ENCODE results near the gene OR11H7.
"Not testable (repeated sequence)": the region's sequence is repeated elsewhere in the genome, so short reads cannot be mapped to it uniquely, and the experiment has no call there.

The OR11H7 gene

DNA sequence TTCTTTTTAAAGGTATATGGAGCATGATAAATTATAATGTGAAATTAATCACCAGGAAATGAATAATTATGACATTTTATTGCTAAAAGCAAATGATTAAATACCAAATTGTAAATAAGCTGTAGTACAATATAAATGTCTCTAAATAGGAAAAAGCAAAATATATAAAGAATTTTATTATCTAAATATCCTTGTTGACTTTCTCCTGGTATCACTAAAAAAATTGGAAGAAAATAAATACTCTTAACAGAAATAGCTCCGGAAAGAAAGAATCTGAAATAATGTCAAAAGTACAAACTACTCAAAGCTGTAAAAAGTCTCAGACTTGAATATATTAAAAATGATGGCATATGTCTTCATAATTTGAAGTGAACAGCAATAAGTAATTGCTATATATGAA is at the start of gene OR11H7:
TSS of gene OR11H7 (plus strand) at position 301 of the 400 bp plus-strand sequence.
- no peak for DNase-seq

DNA sequence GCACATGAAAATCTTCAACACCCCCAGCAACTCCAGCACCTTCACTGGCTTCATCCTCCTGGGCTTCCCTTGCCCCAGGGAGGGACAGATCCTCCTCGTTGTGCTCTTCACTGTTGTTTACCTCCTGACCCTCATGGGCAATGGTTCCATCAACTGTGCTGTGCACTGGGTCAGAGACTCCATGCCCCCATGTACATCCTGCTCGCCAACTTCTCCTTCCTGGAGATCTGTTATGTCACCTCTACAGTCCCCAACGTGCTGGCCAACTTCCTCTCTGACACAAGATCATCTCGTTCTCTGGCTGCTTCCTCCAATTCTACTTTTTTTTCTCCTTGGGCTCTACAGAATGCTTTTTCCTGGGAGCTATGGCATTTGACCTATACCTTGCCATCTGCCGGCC is 49.6 kb upstream of the OR11H7 start:
- no peak for DNase-seq

DNA sequence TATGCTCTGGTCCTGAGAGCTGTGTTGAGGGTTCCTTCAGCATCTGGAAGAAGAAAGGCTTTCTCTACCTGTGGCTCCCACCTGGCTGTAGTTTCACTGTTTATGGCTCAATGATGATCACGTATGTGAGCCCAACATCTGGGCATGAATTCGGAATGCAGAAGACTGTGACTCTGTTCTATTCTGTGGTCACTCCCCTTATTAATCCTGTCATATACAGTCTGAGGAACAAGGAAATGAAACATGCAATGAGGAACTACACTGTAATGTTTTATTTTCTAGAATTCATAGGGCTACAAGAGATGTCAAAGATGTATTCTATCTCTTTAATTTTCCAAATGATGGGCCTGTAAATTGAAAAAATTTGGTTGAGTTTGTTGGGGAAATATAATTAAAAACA is 48.9 kb upstream of the OR11H7 start:
- DNase-seq = no peak

DNA sequence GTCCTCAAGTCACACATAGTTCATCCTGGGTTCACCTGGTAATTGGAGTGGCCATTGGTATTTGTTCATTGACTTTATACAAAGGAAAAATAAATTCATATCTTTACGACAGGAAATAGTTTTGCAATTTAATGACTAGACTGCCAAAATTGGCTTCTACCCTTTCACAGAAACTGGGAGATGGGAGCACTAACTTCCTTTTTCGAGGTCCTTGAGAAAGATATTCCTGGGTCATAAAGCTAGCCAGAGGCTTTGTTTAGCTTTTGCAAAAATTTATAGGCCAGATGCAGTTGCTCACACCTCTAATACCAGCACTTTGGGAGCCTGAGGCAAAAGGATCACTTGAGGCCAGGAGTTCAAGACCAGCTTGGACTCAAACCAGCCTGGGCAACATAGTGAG is 48.3 kb upstream of the OR11H7 start:
- no peak for DNase-seq

DNA sequence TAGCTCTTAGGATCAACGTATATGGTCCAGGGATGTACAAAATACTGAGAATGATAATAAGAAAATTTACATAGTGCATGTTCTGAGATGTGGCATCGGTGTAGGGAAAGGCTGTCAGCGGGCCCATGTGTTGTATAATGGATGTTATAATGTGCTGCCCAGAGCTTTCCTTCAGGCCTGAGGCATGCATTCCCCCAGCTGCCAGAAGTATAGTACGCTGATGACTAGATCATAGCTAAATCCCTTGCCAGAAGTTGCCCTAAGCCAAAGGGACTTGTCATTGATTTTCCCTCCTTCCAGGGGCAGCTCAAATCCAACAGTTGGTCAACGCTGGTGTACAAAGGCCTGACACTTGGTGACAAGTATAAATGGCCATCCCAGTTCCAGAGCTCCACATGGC is 44.6 kb upstream of the OR11H7 start:
- DNase-seq = no peak

DNA sequence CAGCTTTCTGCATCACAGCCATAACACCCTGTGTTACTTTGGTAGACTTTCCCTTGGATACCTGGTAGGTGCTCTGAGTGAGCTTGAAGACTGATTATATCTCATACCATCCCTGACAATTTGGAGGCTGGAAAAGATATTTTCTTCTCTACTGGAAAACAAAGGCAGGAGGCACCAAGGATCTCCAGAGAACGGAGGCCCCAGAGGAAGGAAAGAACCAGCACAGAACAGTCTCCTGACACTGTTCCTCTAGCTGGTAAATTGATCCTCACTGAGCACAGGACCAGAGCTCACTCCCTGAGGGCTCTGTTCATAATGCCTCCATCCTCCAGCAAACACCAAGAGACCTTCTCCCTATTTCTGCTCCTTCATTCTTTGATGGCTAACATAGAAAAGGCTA is 38.2 kb upstream of the OR11H7 start, which contains the start of gene OR11G2:
TSS of gene OR11G2 (plus strand) at position 301 of the 400 bp plus-strand sequence. CDS start 6,542 bp downstream, outside the sequence.
- no peak for DNase-seq

DNA sequence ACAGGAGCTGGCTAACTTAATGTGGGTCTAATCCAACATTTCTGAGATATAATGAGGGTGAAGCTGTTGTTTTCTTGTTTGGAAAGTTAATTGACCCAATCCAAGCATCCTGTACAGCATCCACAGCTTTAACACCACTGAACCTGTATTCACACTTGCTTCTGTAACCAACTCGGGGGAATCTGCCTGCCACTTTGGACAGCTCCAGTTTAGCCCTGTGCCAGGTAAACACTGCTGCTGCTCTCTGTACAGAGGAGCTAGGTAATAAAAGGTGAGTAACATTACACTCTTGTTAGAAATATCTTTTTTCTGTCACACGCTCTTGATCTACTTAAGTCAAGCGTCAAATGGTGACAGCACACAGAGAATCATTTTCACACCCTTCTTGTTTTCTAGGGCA is 37.4 kb upstream of the OR11H7 start:
- no peak for DNase-seq

DNA sequence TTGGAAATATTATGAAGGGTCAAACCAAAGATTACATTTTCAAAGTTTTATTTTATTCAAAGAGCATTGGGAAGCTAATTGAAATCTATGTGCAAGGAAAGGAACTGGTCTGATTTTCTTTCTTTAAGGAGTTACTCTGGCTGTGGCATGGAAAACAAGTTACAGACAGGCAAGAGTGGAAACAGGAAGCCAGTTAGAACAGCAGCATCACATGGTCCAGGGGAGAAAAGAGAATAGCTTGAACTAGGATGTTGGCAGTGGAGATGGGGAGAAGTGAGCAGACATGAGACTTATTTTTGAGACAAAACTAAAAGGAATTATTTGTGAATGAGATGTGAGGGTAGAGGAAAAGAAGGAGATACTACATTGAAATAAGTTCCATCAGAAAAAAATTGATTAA is 34.7 kb upstream of the OR11H7 start:
- no peak for DNase-seq

DNA sequence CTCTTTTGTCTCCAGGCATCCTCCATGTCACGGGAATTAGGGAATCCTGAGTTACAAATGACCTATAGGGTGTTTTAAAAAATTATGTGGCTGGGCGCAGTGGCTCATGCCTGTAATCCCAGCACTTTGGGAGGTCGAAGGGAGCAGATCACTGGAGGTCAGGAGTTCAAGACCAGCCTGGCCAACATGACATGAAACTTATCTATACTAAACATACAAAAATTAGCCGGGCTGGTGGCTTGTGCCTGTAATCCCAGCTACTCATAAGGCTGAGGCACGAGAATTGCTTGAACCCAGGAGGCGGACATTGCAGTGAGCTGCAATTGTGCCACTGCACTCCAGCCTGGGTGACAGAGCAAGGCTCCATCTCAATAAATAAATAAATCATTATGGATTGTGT is 33.6 kb upstream of the OR11H7 start:
- DNase-seq = not testable (repeated sequence)

DNA sequence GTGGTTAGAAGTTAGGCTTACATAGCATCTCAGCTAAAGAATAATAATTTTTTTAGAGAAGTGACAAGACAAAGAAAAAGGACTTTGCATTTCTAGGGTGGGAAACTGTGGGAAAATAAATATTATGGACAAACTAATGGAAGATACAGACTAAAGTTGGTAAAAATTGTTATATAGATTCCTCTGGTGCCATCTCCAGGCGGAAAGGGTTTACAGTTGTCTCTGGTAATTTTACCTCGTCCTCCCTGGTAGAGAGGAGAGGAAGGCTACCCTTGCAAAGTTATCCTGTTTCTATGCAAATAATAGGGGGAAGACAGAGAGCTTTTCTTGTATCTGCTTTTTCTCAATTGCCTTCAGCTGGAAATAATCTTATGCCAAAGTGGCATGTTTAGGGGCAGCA is 32.9 kb upstream of the OR11H7 start:
- no peak for DNase-seq

DNA sequence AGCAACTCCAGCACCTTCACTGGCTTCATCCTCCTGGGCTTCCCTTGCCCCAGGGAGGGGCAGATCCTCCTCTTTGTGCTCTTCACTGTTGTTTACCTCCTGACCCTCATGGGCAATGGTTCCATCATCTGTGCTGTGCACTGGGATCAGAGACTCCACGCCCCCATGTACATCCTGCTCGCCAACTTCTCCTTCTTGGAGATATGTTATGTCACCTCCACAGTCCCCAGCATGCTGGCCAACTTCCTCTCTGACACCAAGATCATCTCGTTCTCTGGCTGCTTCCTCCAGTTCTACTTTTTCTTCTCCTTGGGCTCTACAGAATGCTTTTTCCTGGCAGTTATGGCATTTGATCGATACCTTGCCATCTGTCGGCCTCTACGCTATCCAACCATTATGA is 31.3 kb upstream of the OR11H7 start:
- no peak for DNase-seq

DNA sequence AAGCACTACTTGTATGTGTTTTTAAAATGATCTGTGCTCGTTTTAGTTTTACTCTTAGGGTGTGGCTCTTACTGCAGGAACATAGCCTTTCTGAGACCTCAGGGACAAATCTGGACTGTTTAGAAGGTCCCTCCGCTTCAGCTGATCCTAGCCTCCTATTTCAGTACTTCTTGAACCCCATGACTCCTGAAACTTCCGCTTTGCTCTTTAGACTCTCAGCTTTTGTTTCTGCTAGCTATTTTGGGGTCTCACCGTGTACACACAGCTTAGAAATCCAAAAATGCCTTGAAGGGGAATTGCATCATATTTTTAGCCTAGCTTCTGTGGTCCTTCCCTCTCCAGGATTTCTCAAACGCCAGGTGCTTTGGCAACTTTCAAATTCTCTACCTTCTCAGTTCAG is 29.8 kb upstream of the OR11H7 start:
- no peak for DNase-seq

DNA sequence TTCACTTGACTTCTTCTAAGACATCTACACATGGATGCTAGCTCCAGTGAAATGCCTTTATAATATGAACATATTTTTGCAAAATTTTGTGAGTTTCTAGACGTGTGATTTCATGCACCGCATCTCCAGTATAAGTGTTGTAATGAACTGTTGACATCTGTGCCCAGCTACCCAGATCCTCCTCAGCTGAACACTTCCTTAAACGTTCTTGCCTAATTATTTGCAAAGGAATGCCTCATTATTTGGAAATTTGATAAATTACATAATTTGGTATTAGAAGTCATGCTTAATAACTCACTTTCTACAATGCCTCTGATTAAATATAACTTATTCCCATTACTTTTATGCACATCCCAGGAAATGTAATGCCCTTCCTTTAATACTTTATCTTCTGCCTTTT is 24.1 kb upstream of the OR11H7 start:
- no peak for DNase-seq

DNA sequence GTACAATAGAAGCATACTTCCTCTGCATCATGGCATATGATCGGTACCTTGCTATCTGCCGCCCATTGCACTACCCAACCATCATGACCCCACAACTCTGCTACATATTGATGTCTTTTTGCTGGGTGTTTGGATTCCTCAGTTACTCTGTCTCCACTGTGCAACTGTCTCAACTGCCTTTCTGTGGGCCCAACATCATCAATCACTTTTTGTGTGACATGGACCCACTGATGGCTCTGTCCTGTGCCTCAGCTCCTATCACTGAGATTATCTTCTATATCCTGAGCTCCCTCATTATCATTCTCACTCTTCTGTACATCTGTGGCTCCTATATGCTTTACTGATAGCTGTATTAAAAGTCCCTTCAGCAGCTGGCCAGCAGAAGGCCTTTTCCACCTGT is 19.2 kb upstream of the OR11H7 start:
- no peak for DNase-seq

DNA sequence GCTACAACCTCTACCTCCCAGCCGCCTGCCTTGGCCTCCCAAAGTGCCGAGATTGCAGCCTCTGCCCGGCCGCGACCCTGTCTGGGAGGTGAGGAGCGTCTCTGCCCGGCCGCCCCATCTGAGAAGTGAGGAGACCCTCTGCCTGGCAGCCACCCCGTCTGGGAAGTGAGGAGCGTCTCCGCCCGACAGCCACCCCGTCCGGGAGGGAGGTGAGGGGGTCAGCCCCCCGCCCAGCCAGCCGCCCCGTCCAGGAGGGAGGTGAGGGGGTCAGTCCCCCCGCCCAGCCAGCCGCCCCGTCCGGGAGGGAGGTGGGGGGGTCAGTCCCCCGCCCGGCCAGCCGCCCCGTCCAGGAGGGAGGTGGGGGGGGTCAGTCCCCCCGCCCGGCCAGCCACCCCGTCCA is 16.4 kb upstream of the OR11H7 start:
- not testable (repeated sequence) for DNase-seq

DNA sequence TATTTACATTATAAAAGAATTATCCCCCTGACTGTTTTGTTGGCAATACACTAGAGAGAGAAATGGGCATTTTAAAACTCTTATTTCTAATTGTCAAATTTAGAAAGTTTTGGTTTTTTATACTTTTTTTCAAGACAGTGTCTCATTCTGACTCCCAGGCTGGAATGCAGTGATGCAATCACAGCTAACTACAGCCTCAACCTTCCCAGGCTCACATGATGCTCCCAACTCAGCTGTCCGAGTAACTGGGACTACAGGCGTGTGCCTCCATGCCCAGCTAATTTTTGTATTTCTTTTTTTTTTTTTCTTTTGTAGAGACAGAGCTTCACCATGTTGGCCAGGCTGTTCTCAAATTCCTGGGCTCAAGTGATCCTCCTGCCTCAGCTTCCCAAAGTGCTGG is 13.6 kb upstream of the OR11H7 start:
- no peak for DNase-seq

DNA sequence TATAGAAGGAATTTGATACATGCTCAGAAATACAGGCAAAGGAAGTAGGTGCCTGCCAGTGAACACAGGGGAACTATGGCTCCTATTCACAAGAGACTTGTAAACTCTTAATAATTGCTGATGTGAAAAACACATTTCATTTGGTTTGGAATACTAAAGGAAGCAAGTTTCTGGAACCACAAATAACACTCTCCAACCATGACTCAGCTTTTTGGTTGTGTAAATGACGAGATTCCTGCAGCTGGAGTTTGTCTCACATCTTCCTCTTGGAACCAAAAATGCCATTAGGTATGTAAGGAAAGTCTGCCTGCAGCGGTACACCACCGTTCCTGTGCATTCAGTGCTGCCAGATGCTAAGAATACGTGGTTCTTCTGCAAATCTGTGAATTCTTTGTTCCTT is 9.7 kb upstream of the OR11H7 start:
- DNase-seq = no peak

DNA sequence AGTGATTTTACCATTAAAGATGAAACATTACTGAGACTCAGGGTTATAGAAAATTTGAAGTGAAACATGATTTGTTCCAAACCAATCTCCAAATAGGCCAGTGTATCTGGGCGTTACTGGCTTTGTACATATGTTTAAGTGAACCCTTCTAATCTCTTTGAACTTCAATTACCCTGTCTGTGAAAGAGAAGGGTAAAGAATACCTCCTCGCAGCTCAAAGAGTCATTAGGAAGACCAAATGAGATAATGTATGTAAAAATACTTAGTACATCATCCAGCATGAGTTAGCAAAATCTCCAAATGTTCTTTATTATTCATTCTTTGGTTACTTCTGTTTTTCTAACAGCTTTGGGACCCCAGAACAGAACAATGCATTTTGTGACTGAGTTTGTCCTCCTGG is 5.4 kb upstream of the OR11H7 start, which contains the start of gene OR11H6:
TSS of gene OR11H6 (plus strand) at position 301 of the 400 bp plus-strand sequence. CDS start at position 301, 0 bp downstream.
- DNase-seq = no peak

DNA sequence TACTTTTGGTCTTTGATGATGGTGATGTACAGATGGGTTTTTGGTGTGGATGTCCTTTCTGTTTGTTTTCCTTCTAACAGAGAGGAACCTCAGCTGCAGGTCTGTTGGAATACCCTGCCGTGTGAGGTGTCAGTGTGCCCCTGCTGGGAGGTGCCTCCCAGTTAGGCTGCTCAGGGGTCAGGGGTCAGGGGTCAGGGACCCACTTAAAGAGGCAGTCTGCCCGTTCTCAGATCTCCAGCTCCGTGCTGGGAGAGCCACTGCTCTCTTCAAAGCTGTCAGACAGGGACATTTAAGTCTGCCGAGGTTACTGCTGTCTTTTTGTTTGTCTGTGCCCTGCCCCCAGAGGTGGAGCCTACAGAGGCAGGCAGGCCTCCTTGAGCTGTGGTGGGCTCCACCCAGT is 6.6 kb downstream of the OR11H7 start:
- not testable (repeated sequence) for DNase-seq

DNA sequence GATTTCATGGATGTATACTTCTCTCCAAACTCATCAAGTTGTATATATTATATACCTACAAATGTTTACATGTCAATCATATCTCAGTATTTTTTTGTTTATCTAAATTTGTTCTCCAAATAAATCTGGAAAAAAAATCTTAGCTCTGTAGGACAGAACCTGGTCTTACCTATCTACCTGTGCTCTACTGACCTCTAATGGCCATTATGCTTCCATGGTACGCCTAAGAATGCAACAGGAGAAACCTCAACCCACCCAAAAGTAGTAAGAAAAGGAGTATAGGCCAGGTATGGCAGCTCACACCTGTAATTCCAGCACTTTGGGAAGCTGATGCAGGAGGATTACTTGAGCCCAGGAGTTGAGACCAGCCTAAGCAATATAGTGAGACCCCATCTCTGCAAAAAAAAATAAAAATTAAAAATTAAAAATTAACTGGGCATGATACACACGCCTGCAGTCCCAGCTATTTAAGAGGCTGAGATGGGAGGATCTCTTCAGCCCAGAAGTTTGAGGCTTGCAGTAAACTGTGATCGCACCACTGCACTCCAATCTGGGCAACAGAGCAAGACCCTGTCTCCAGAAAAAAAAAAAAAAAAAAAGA is 19.0 kb downstream of the OR11H7 start:
- no peak for DNase-seq

DNA sequence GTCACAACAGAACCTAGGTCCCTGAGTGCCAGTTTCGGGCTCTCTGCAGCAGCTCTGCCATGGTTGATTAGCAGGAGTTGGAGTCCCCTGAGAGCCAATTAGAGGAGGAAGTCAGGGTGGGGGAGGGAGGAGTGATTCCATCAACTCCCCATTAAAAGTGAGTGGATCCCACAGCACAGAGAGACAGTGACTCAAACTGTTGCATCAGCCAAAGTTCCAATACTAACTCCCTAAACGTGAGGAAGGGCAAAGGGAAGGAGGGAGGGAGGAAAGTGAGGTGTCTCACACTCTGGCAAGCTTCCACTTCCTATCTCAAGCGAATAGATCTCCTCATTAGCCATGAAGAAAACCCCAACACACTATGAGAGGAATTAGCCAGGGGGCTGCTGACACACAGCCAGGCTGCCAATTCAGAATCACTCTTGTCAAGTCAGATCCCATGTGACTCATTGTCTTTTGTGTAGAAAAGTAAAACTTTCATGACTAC is 33.9 kb downstream of the OR11H7 start:
- no peak for DNase-seq

DNA sequence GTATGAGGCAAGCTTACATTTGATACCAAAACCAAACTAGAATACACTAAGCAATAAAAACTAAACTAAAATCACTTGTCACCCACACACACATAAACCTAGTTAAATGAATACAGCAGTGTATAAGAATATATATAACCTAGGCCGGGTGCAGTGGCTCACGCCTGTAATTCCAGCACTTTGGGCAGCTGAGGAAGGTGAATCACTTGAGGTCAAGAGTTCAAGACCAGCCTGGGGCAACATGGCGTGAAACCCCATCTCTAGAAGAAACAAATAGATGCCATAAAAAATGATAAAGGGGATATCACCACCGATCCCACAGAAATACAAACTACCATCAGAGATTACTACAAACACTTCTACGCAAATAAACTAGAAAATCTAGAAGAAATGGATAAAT is 35.6 kb downstream of the OR11H7 start:
- not testable (repeated sequence) for DNase-seq

DNA sequence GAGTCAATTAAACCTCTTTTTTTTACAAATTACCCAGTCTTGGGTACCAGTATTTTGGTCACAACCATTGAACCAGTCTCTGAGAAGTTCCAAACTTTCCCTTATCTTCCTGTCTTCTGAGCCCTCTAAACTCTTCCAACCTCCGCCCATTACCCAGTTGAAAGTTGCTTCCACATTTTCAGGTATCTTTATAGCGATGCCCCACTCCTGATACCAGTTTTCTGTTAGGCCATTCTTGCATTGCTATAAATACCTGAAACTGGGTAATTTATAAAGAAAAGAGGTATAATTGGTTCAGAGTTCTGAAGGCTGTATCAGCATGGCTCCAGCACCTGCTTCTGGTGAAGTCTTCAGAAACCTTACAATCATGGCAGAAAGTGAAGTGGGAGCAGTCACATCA is 45.3 kb downstream of the OR11H7 start:
- DNase-seq = no peak

DNA sequence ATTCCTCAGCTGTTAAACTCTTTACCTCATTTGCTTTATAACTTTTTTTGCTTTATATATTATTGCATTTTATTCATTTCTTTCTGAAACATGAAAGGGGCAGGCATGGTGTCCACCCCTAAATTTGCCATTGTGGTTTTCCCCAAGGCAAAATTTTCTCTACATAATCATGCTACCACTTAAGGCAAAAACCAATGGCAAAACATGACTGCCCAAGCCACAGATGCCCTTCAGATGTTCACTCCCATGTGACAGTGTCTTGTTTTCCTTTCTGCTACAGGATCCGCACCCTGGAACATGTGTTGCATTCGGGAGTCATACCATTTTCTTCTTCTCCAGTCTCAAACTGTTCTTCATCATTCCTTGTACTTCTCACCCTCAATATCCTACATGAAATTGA is 48.6 kb downstream of the OR11H7 start:
- DNase-seq = no peak

DNA sequence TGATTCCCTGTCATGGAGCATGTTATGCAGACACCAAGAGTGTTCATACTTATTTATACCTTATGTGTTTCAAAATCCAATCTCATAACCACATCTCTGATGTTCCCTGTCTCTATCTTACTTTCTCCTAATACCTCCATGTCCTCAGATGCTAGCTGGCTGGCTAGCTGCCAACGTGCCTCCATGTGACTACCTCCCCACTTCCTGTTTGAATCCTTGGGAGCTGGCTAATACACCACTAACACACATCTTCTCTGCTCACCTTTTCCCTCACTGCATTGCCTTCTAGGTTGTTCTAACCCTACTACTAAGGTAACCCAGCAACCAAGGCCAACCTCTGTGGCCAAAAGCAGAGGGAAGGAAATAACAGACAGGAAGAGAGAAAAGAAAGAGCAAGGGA is 49.6 kb downstream of the OR11H7 start:
- no peak for DNase-seq
